Calu3 (cell line): ENCODE results near the gene CCDC107. TPM values are rescaled to one million over a fixed set of nuclear protein-coding genes. Genes with fewer than 3 reads are reported as not detected.

Source experiments
- BruUV-seq: library from RNA; stranded (reverse); fragments of 400-500 nt; replicated peaks from 2 replicates; lab custom pipeline; 2021; lab: Mats Ljungman, UMichigan
- CTCF ChIA-PET: fragments of 300-600 bp; sonication (Branson Sonifier 250); formaldehyde crosslinking; loops from one replicate; lab custom pipeline; 2022; ENCODE audit warnings: antibody characterized with exemption; lab: Charles Lee
- DNase-seq: peaks from one replicate; pipeline ENCODE4 v3.0.0; 2022
- H3K27ac Mint-ChIP-seq: one replicate; pipeline ENCODE4 v1.8.0; 2022; ENCODE audit warnings: mixed read lengths; ENCODE audit not compliant: unreplicated experiment
- H3K27me3 Mint-ChIP-seq: one replicate; pipeline ENCODE4 v1.8.0; 2022; ENCODE audit warnings: mixed read lengths; ENCODE audit not compliant: unreplicated experiment
- H3K36me3 Mint-ChIP-seq: one replicate; pipeline ENCODE4 v1.8.0; 2022; ENCODE audit warnings: mild to moderate bottlenecking, moderate library complexity, mixed read lengths; ENCODE audit not compliant: insufficient read depth, unreplicated experiment
- H3K4me1 Mint-ChIP-seq: one replicate; pipeline ENCODE4 v1.8.0; 2022; ENCODE audit warnings: mild to moderate bottlenecking, low read depth, mixed read lengths; ENCODE audit not compliant: unreplicated experiment
- H3K4me3 Mint-ChIP-seq: one replicate; pipeline ENCODE4 v1.8.0; 2022; ENCODE audit warnings: mild to moderate bottlenecking, low read depth, moderate library complexity, mixed read lengths; ENCODE audit not compliant: unreplicated experiment
- H3K9me3 Mint-ChIP-seq: one replicate; pipeline ENCODE4 v1.8.0; 2022; ENCODE audit warnings: low read depth, mixed read lengths; ENCODE audit not compliant: unreplicated experiment
- intact Hi-C: fragments of 100-400 bp; cut with micrococcal nuclease; formaldehyde crosslinking; loops from one replicate; pipeline ENCODE4 v1.10.0; 2022; ENCODE audit not compliant: unreplicated experiment
- total RNA-seq: library from RNA; stranded (reverse); gene quantifications from 2 replicates; pipeline ENCODE4 v1.2.3, GENCODE V29; 2022
- TF ChIP-seq, protein P1 (sequence below): fragments of 200-600 bp; IDR thresholded peaks from one replicate; pipeline ENCODE4 v1.8.0; 2022; ENCODE audit warnings: antibody characterized with exemption; ENCODE audit not compliant: unreplicated experiment

Gene CCDC107
- total RNA-seq, 1 experiment from 2014 or later: 7.9 TPM

- no peaks in the 10 kb centered on the region for H3K9me3 Mint-ChIP-seq
- no peak for DNase-seq
- BruUV-seq: no TSS peak
- TF ChIP-seq, protein P1, sequence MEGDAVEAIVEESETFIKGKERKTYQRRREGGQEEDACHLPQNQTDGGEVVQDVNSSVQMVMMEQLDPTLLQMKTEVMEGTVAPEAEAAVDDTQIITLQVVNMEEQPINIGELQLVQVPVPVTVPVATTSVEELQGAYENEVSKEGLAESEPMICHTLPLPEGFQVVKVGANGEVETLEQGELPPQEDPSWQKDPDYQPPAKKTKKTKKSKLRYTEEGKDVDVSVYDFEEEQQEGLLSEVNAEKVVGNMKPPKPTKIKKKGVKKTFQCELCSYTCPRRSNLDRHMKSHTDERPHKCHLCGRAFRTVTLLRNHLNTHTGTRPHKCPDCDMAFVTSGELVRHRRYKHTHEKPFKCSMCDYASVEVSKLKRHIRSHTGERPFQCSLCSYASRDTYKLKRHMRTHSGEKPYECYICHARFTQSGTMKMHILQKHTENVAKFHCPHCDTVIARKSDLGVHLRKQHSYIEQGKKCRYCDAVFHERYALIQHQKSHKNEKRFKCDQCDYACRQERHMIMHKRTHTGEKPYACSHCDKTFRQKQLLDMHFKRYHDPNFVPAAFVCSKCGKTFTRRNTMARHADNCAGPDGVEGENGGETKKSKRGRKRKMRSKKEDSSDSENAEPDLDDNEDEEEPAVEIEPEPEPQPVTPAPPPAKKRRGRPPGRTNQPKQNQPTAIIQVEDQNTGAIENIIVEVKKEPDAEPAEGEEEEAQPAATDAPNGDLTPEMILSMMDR: no peak
- peaks cover 25% of the 10 kb centered on the region for H3K36me3 Mint-ChIP-seq
- H3K27me3 Mint-ChIP-seq: no peaks in the 10 kb centered on the region
- H3K4me3 Mint-ChIP-seq: no peak overlapping the region
- peaks cover 8% of the 10 kb centered on the region for H3K4me1 Mint-ChIP-seq
- CTCF ChIA-PET: interaction anchor here (1.1 kb wide), 1 partner anchor 15 kb away, joined by 4 read pairs; no protein-coding TSS in a partner anchor
- no peak overlapping the region for H3K27ac Mint-ChIP-seq
- intact Hi-C loops: no loop called here
Measured at GRCh38 chr9:35681341-35682002, 23.4 kb downstream of the CCDC107 start.

GRCh38 chr9:35682051-35682450 is 24.0 kb downstream of the CCDC107 start:
- TF ChIP-seq, protein P1: no peak
- Mint-ChIP-seq H3K36me3 (peaks cover 25% of the 10 kb centered on the region), H3K9me3 (no peaks in the 10 kb centered on the region), H3K4me3 (no peak overlapping the region), H3K4me1 (peaks cover 8% of the 10 kb centered on the region), H3K27me3 (no peaks in the 10 kb centered on the region), H3K27ac (peak overlapping the region; percentile 36)
- BruUV-seq: no TSS peak
- no peak for DNase-seq
- CTCF ChIA-PET: no interaction called here
- intact Hi-C loops: no loop called here

GRCh38 chr9:35682520-35683315 is 24.6 kb downstream of the CCDC107 start:
- H3K4me3 Mint-ChIP-seq: no peak overlapping the region

GRCh38 chr9:35683323-35683722 is 25.2 kb downstream of the CCDC107 start:
- TF ChIP-seq, protein P1: no peak
- Mint-ChIP-seq H3K4me1 (peaks cover 16% of the 10 kb centered on the region), H3K27ac (no peak overlapping the region), H3K36me3 (peaks cover 32% of the 10 kb centered on the region), H3K27me3 (no peaks in the 10 kb centered on the region), H3K4me3 (no peak overlapping the region), H3K9me3 (no peaks in the 10 kb centered on the region)
- CTCF ChIA-PET: no interaction called here
- BruUV-seq: no TSS peak
- DNase-seq: no peak
- intact Hi-C loops: no loop called here

More at GRCh38 chr9:35682520-35683315, 24.6 kb downstream of the CCDC107 start:
- no TSS peak for BruUV-seq
- H3K27me3 Mint-ChIP-seq: no peaks in the 10 kb centered on the region
- intact Hi-C loops: no loop called here
- no peak for DNase-seq
- H3K4me1 Mint-ChIP-seq: peaks cover 15% of the 10 kb centered on the region
- no peaks in the 10 kb centered on the region for H3K9me3 Mint-ChIP-seq
- peak overlapping the region; percentile 36 for H3K27ac Mint-ChIP-seq
- CTCF ChIA-PET: no interaction called here
- TF ChIP-seq, protein P1: no peak
- H3K36me3 Mint-ChIP-seq: peaks cover 29% of the 10 kb centered on the region
